Upper lobe of right lung (tissue), 1 donor: ENCODE data around the gene NPTN. TPM values are rescaled to one million over a fixed set of nuclear protein-coding genes. Genes with fewer than 3 reads are reported as not detected.

Experiments
- ATAC-seq: fragments of 200-7000 bp; cut with Tn5 transposase; one replicate; pipeline ENCODE4 v1.9.1; 2020; ENCODE audit warnings: mild to moderate bottlenecking, moderate library complexity
- DNase-seq: peaks from one replicate; pipeline ENCODE4 v3.0.0-alpha.2; 2020
- H3K27ac ChIP-seq: fragments of 200-600 bp; one replicate; pipeline ENCODE4 v1.8.0; 2022
- H3K27me3 ChIP-seq: fragments of 200-600 bp; one replicate; pipeline ENCODE4 v1.8.0; 2022; ENCODE audit warnings: mild to moderate bottlenecking
- H3K36me3 ChIP-seq: fragments of 200-600 bp; one replicate; pipeline ENCODE4 v1.8.0; 2022
- H3K4me1 ChIP-seq: fragments of 200-600 bp; one replicate; pipeline ENCODE4 v1.8.0; 2022
- H3K4me3 ChIP-seq: fragments of 200-600 bp; one replicate; pipeline ENCODE4 v1.8.0; 2022; ENCODE audit warnings: mild to moderate bottlenecking
- H3K9me3 ChIP-seq: fragments of 200-600 bp; one replicate; pipeline ENCODE4 v1.8.0; 2022
- intact Hi-C: fragments of 100-400 bp; cut with DNase I; formaldehyde crosslinking; loops from one replicate; pipeline ENCODE4 v1.11.0; 2022
- total RNA-seq: library from RNA; stranded (reverse); fragmentation: NEBNext Ultra II Directional; extraction: Animal tissue kit (Norgen Biotek cat#: 25700); gene quantifications from one replicate; pipeline ENCODE4 v1.2.1, GENCODE V29; 2021
- TF ChIP-seq, protein P1 (sequence below): fragments of 200-600 bp; IDR thresholded peaks from one replicate; pipeline ENCODE4 v1.8.0; 2022; ENCODE audit warnings: antibody characterized with exemption
- donor health status: DM: no; HTN: yes; CAD: no; lungs with severe emphysema.

Gene NPTN
- total RNA-seq, 1 donor from 2014 or later, result 131 TPM

DNA sequence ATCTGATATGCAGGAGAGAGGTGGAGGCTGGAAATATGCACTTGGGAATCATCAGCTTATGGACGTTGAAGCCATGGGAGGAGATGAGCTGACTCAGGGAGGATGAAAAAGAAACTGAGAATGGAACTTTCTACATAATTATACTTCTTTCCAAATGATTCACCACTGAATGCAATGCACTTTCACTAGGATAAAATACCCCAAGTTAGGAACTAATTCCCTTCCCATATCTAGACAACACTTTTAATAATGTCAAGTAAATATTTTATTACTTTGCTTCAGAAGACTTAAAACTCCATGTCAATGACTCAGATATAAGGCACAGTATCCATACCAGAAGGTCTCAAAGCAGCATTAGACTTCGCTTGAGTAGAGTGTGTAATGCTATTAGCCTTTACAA is 24.2 kb downstream of the NPTN start:
- intact Hi-C loops, result no loop called here
- H3K4me3 ChIP-seq, result no peak overlapping the region
- H3K27me3 ChIP-seq, result no peaks in the 10 kb centered on the region
- H3K4me1 ChIP-seq, result peaks cover 18% of the 10 kb centered on the region
- TF ChIP-seq, protein P1, sequence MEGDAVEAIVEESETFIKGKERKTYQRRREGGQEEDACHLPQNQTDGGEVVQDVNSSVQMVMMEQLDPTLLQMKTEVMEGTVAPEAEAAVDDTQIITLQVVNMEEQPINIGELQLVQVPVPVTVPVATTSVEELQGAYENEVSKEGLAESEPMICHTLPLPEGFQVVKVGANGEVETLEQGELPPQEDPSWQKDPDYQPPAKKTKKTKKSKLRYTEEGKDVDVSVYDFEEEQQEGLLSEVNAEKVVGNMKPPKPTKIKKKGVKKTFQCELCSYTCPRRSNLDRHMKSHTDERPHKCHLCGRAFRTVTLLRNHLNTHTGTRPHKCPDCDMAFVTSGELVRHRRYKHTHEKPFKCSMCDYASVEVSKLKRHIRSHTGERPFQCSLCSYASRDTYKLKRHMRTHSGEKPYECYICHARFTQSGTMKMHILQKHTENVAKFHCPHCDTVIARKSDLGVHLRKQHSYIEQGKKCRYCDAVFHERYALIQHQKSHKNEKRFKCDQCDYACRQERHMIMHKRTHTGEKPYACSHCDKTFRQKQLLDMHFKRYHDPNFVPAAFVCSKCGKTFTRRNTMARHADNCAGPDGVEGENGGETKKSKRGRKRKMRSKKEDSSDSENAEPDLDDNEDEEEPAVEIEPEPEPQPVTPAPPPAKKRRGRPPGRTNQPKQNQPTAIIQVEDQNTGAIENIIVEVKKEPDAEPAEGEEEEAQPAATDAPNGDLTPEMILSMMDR, result no peak
- ATAC-seq, result no peak
- no peaks in the 10 kb centered on the region for H3K9me3 ChIP-seq
- no peak for DNase-seq
- H3K27ac ChIP-seq, result no peak overlapping the region
- no peaks in the 10 kb centered on the region for H3K36me3 ChIP-seq

GRCh38 chr15:73608475-73608874 is 24.7 kb downstream of the NPTN start:
- Histone ChIP-seq H3K4me1 (peaks cover 18% of the 10 kb centered on the region), H3K9me3 (no peaks in the 10 kb centered on the region), H3K4me3 (no peak overlapping the region), H3K36me3 (no peaks in the 10 kb centered on the region), H3K27me3 (no peaks in the 10 kb centered on the region), H3K27ac (no peak overlapping the region)
- no peak for DNase-seq
- ATAC-seq, result no peak
- intact Hi-C loops, result no loop called here
- TF ChIP-seq, protein P1, result no peak

DNA sequence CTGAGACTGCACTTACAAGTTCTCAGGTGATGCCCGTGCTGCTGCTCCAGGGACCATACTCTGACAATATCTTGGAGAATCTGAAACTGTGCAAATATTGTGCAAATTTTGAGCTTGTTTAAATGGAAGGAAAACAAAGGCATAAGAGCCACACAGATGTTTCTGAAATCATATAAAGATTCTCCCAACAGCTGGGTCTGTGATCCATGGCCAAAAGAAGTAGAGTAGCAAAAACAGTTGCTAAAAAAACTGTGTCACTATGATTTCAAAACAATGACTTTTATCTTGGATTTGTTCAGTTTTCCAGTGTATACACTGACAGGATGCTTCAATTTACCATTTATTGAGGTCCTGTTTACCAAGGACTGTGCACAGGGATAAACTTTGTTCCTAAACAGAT is 25.3 kb downstream of the NPTN start:
- Histone ChIP-seq H3K27me3 (no peaks in the 10 kb centered on the region), H3K4me3 (no peak overlapping the region), H3K27ac (no peak overlapping the region), H3K36me3 (no peaks in the 10 kb centered on the region), H3K4me1 (peaks cover 22% of the 10 kb centered on the region), H3K9me3 (no peaks in the 10 kb centered on the region)
- intact Hi-C loops, result no loop called here
- DNase-seq (no peak), ATAC-seq (no peak)
- TF ChIP-seq, protein P1, result no peak

- Histone ChIP-seq H3K9me3 (no peaks in the 10 kb centered on the region), H3K4me3 (no peak overlapping the region), H3K4me1 (peaks cover 26% of the 10 kb centered on the region), H3K27me3 (no peaks in the 10 kb centered on the region), H3K36me3 (no peaks in the 10 kb centered on the region), H3K27ac (no peak overlapping the region)
- TF ChIP-seq, protein P1, result no peak
- no peak for DNase-seq
- no peak for ATAC-seq
- intact Hi-C loops, result no loop called here
These were observed 25.8 kb downstream of the NPTN start for GRCh38 chr15:73607405-73607804.

DNA sequence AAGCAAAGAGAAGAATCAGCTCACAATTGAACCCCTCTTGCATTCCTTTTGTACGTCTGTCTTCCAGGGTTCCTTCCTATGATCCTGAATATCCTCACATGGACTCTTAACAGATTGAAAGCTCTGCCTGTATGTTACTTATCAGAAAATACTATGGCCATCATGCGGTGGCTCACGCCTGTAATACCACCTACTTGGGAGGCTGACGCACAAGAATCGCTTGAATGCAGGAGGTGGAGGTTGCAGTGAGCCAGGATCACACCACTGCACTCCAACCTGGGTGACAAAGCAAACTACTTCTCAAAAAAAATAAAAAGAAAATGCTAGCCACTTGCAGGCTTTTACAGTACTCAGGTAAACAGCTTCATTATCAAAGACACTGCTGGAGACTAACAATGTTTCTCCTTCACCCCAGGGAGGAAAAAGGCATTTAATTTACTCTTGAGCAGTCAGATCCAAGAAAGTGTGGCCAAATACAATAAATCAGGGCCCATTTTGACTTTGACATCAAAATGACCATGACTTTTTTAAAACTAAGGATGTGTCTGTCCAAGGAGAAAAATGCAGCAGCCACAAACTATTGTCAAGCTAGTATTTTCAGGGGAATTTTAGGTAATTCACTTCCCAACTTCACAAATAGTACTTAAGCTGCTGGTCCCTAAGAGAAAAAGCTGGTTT is 27.3 kb downstream of the NPTN start:
- no peaks in the 10 kb centered on the region for H3K27me3 ChIP-seq
- intact Hi-C loops, result no loop called here
- peaks cover 41% of the 10 kb centered on the region for H3K4me1 ChIP-seq
- H3K4me3 ChIP-seq, result no peak overlapping the region
- no peaks in the 10 kb centered on the region for H3K9me3 ChIP-seq
- no peaks in the 10 kb centered on the region for H3K36me3 ChIP-seq
- TF ChIP-seq, protein P1, result no peak
- H3K27ac ChIP-seq, result no peak overlapping the region
- ATAC-seq (no peak), DNase-seq (no peak)

DNA sequence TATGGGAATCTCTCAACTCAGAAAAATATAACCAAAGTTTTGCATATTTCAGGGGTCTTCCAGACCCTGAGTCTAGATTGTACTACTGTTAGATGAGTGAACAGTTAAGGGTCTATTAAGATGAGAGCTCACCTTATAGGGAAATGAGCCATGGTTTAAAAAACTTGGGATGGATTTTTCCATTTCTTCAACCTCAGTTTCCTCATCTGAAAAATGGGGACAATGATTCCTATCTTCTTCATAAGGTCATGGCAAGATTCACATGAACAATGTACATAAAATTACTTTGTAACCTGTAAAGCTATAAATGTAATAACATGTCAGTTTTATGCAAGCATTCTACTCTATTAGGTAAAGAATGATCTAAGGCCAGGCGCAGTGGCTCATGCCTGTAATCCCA is 28.7 kb downstream of the NPTN start:
- Histone ChIP-seq H3K36me3 (no peaks in the 10 kb centered on the region), H3K4me1 (peaks cover 55% of the 10 kb centered on the region), H3K4me3 (no peak overlapping the region), H3K27me3 (no peaks in the 10 kb centered on the region), H3K9me3 (no peaks in the 10 kb centered on the region), H3K27ac (no peak overlapping the region)
- TF ChIP-seq, protein P1, result no peak
- DNase-seq (no peak), ATAC-seq (no peak)
- intact Hi-C loops, result no loop called here
